Kidney (tissue), 14 donors: ENCODE results near the gene IFNA4. TPM values are rescaled to one million over a fixed set of nuclear protein-coding genes. Genes with fewer than 3 reads are reported as not detected.
A peak's percentile ranks its signal among the peaks of the same experiment; 100 is the strongest.
"Not testable (repeated sequence)": the region's sequence is repeated elsewhere in the genome, so short reads cannot be mapped to it uniquely, and the experiment has no call there.

Experiments
- DNase-seq, 5 donors: peaks; one replicate each; pipeline ENCODE4 v3.0.0-alpha.2; 2013 to 2020
- FAIRE-seq: peaks from 2 replicates; lab custom pipeline; 2012; peaks lifted over from hg19 to GRCh38; lab: Jason Lieb, UNC
- H3K27ac ChIP-seq, 2 donors: one replicate each; pipeline ENCODE4 v1.7.0; 2013; ENCODE audit warnings: low read depth in 2 of 2, low read length in 2 of 2, inconsistent platforms in 1 of 2
- H3K27me3 ChIP-seq: one replicate; pipeline ENCODE4 v1.7.1; 2013; ENCODE audit warnings: low read length, inconsistent platforms; ENCODE audit not compliant: control insufficient read depth, insufficient read depth
- H3K36me3 ChIP-seq, 3 donors: one replicate each; pipeline versions ENCODE4 v1.7.0 to v1.7.1; 2013; ENCODE audit warnings: low read length in 3 of 3, control low read depth in 1 of 3, inconsistent platforms in 1 of 3; ENCODE audit not compliant: insufficient read depth in 3 of 3, control insufficient read depth in 2 of 3
- H3K4me1 ChIP-seq, 3 donors: one replicate each; pipeline versions ENCODE4 v1.7.0 to v1.7.1; 2013; ENCODE audit warnings: low read length in 3 of 3, inconsistent platforms in 1 of 3, low read depth in 1 of 3; ENCODE audit not compliant: control insufficient read depth in 2 of 3, insufficient read depth in 2 of 3
- H3K4me3 ChIP-seq, 3 donors: one replicate each; pipeline versions ENCODE4 v1.7.0 to v1.8.1; 2013; ENCODE audit warnings: low read length in 3 of 3, control low read depth in 1 of 3, inconsistent platforms in 1 of 3
- H3K9ac ChIP-seq, 3 donors: one replicate each; pipeline versions ENCODE4 v1.7.0 to v1.7.1; 2013; ENCODE audit warnings: low read length in 3 of 3, control low read depth in 1 of 3, inconsistent platforms in 1 of 3
- H3K9me3 ChIP-seq, 3 donors: one replicate each; pipeline versions ENCODE4 v1.7.0 to v1.7.1; 2013; ENCODE audit warnings: low read length in 3 of 3, control low read depth in 1 of 3, inconsistent platforms in 1 of 3; ENCODE audit not compliant: control insufficient read depth in 2 of 3, insufficient read depth in 1 of 3
- CTCF ChIP-seq: IDR thresholded peaks from 3 replicates; pipeline ENCODE4 v1.5.1; 2012; ENCODE audit warnings: mild to moderate bottlenecking, moderate library complexity, borderline replicate concordance; ENCODE audit not compliant: insufficient read depth; ENCODE audit errors: extremely low read depth
- intact Hi-C: fragments of 100-400 bp; cut with DNase I; formaldehyde crosslinking; loops from one replicate; pipeline ENCODE4 v1.11.1; 2022
- polyA plus RNA-seq: library from polyadenylated mRNA; stranded (reverse); fragments of 350-450 nt; fragmentation: Illumina TruSeq; extraction: RNeasy Lipid Tissue Mini Kit (QIAGEN cat#74804); gene quantifications from one replicate; pipeline ENCODE4 v1.2.3, GENCODE V29; 2014; ENCODE audit warnings: low read depth, low replicate concordance; ENCODE audit not compliant: insufficient read depth
- total RNA-seq: library from RNA; stranded (reverse); fragmentation: NEBNext Ultra II Directional; extraction: Animal tissue kit (Norgen Biotek cat#: 25700); gene quantifications from one replicate; pipeline ENCODE4 v1.2.1, GENCODE V29; 2021
- donor health status: control.
- donor health status: control.
- donor health status: control.
- donor health status: control.
- donor health status: control.
- donor health status: DM: yes; HTN: yes; CAD: no.
- donor health status: Normal renal cell carcinoma (clear cell type).

The IFNA4 gene
- total and polyA plus RNA-seq, 2 donors from 2014 or later, result not detected

GRCh38 chr9:21194867-21195776 lies 7.7 kb upstream of the IFNA4 start:
- H3K27ac ChIP-seq, intact Hi-C loops, H3K9ac ChIP-seq, H3K27me3 ChIP-seq, H3K4me1 ChIP-seq, H3K36me3 ChIP-seq, H3K4me3 ChIP-seq, FAIRE-seq, H3K9me3 ChIP-seq: not testable (repeated sequence)
- peak; percentile 37 for TF ChIP-seq CTCF
- DNase-seq, result peak in 2 of 5 donors; percentile 12 to 13

- H3K4me3 ChIP-seq, intact Hi-C loops, H3K9me3 ChIP-seq, H3K36me3 ChIP-seq, H3K27ac ChIP-seq, FAIRE-seq, H3K9ac ChIP-seq, H3K4me1 ChIP-seq, H3K27me3 ChIP-seq: not testable (repeated sequence)
- DNase-seq, result peak in 1 of 5 donors; percentile 2
- peak; percentile 16 for TF ChIP-seq CTCF
Measured at GRCh38 chr9:21182810-21183736, 4.3 kb downstream of the IFNA4 start.

GRCh38 chr9:21174671-21175070 lies 12.7 kb downstream of the IFNA4 start:
- no peaks in the 10 kb centered on the region for H3K27me3 ChIP-seq
- H3K9ac ChIP-seq, result no peak overlapping the region
- DNase-seq (no peak), FAIRE-seq (no peak)
- H3K27ac ChIP-seq, result no peak overlapping the region
- no peak overlapping the region for H3K4me3 ChIP-seq
- H3K9me3 ChIP-seq, result no peaks in the 10 kb centered on the region
- no peaks in the 10 kb centered on the region for H3K4me1 ChIP-seq
- H3K36me3 ChIP-seq, result no peaks in the 10 kb centered on the region
- intact Hi-C loops, result no loop called here
- TF ChIP-seq CTCF, result no peak
